B cell (primary cell): Measurements from ENCODE around the gene FCER2.

Experiments
- EZH2 ChIP-seq: IDR thresholded peaks from 2 replicates; pipeline ENCODE4 v1.6.1; 2012; ENCODE audit warnings: borderline replicate concordance, low read depth, mild to moderate bottlenecking, moderate library complexity, low read length; ENCODE audit not compliant: insufficient read depth, poor library complexity, severe bottlenecking
- TF ChIP-seq, protein P1 (sequence below): fragments of 200-600 bp; IDR thresholded peaks from one replicate; pipeline ENCODE4 v1.8.0; 2022; ENCODE audit warnings: antibody characterized with exemption, mild to moderate bottlenecking

DNA sequence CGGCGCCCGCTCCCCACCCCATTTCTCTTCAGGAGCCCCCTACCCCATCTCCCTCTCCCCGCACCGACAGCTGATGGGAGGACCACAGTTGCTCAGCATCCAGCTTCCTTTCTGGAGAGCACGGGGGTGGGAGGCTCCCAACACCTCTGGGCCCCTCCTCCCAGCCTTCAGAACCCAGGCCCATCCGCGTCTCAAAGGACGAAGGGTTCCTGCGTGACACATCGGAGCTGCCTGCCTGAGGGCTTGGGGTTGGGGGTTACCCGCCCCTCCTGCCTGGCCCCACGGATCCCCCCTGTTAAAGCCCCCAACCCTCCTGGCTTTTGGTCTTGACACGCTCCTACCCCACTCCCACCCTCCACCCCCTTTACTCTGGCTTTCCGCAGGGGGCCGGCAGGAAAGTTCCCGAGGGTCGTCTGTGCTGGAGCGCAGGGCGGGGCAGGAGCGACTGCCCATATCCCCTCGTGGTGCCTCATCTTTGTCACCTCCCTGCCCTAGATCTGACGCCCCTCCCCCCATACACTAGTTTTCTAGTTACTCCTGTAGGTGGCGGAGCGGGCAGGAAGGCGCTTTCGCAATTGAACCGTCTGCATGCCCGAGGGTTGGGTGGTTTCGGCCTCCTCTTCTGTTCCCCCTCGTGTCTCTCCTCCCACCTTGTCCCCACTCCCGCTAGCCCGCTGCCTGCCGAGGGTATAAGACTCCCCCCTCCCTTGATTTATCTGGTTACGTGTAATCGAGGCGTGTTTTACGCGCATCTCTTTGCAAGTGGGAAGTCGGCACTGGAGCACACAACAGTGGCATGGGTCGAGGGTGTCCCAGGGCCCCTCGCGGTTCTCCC, 20.4 kb downstream of the FCER2 start:
- no peak for TF ChIP-seq EZH2
- TF ChIP-seq, protein P1, sequence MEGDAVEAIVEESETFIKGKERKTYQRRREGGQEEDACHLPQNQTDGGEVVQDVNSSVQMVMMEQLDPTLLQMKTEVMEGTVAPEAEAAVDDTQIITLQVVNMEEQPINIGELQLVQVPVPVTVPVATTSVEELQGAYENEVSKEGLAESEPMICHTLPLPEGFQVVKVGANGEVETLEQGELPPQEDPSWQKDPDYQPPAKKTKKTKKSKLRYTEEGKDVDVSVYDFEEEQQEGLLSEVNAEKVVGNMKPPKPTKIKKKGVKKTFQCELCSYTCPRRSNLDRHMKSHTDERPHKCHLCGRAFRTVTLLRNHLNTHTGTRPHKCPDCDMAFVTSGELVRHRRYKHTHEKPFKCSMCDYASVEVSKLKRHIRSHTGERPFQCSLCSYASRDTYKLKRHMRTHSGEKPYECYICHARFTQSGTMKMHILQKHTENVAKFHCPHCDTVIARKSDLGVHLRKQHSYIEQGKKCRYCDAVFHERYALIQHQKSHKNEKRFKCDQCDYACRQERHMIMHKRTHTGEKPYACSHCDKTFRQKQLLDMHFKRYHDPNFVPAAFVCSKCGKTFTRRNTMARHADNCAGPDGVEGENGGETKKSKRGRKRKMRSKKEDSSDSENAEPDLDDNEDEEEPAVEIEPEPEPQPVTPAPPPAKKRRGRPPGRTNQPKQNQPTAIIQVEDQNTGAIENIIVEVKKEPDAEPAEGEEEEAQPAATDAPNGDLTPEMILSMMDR: peak; percentile 67
